ENCODE results near the gene PDZD8. TPM values are rescaled to one million over a fixed set of nuclear protein-coding genes. Genes with fewer than 3 reads are reported as not detected.
"Not testable (repeated sequence)": the region's sequence is repeated elsewhere in the genome, so short reads cannot be mapped to it uniquely, and the experiment has no call there.

Gene PDZD8
- total RNA-seq, 3 donors from 2014 or later: 54.2 to 67.8 (median 57.6) TPM

DNA sequence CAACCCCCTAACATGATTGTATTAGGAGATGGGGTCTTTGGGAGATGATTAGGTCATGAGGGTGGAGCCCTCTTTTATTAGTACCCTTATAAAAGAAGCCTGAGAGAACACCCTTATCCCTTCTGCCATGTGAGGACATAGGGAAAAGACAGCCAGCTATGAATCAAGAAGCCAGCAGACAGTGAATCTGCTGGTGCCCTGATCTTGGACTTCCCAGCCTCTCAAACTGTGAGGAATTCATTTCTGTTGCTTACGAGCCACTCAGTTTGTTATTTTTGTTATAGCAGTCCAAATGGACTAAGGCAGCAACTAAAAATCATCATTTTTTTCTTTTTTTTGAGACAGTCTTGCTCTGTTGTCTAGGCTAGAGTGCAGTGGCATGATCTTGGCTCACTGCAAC is 74.6 kb downstream of the PDZD8 start:
- no peak overlapping the region for H3K4me3 ChIP-seq
- DNase-seq (no peak), ATAC-seq (no peak)
- H3K4me1 ChIP-seq (ENCODE audit: low read depth): no peaks in the 10 kb centered on the region
- H3K9me3 ChIP-seq: no peaks in the 10 kb centered on the region
- intact Hi-C loops (cut with DNase I, micrococcal nuclease): no loop called here
- no peak for TF ChIP-seq CTCF (IDR thresholded peaks at IDR 0.05)
- H3K36me3 ChIP-seq (ENCODE audit: low read depth): no peaks in the 10 kb centered on the region

DNA sequence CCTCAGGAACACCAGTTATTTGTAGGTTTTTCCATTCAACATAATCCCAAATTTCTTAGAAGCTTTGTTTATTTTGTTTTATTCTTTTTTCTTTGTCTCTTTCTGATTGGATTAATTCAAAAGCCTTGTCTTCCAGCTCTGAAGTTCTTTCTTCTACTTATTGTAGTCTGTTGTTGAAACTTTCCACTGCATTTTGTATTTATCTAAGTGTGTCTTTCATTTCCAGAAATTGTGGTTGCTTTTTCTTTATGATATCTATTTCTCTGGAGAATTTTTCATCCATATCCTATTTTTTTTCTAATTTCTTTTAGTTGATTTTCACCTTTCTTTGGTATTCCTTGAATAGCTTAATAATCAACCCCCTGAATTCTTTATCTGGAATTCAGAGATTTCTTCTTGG is 75.8 kb downstream of the PDZD8 start:
- TF ChIP-seq CTCF (IDR thresholded peaks at IDR 0.05): no peak
- no peaks in the 10 kb centered on the region for H3K9me3 ChIP-seq
- H3K4me1 ChIP-seq (ENCODE audit: low read depth): no peaks in the 10 kb centered on the region
- no peak overlapping the region for H3K4me3 ChIP-seq
- intact Hi-C loops (cut with DNase I, micrococcal nuclease): no loop called here
- H3K36me3 ChIP-seq (ENCODE audit: low read depth): no peaks in the 10 kb centered on the region
- no peak for DNase-seq
- ATAC-seq: no peak

DNA sequence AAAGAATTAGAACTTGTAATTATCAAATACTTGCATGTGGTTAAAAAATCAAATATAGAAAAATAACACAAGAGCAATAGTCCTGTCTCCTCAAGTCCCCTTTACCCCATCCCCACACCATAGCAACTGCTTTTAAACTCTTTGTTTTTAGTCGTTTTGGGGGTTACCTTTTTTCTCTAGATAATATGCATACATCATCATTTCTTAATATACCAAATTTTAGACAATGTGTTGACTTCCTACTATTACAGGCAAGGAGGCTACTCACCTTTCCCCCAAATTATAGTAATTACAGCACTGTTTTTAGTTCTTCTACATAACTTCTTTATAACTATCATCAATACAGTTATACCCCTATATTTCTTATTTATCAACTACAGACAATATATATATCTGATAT is 77.0 kb downstream of the PDZD8 start:
- ATAC-seq: no peak
- DNase-seq: no peak
- Histone ChIP-seq H3K9me3 (no peaks in the 10 kb centered on the region), H3K36me3 (ENCODE audit: low read depth) (no peaks in the 10 kb centered on the region), H3K4me1 (ENCODE audit: low read depth) (no peaks in the 10 kb centered on the region), H3K4me3 (no peak overlapping the region)
- intact Hi-C loops (cut with DNase I, micrococcal nuclease): no loop called here
- TF ChIP-seq CTCF (IDR thresholded peaks at IDR 0.05): no peak

DNA sequence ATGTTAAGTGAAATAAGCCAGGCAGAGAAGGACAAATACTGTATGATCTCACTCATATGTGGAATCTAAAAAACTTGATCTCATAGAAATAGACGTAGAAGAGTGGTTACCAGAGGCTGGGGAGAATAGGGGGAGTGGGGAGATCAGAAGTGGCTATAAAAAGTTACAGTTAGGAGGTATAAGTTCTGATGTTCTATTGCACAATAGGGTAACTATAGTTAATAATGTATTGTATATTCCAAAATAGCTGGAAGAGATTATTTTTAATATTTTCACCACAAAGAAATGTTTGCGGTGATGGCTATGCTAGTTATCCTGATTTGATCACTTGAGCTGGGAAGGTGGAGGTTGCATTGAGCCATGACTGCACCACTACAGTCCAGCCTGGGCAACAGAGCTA is 80.5 kb downstream of the PDZD8 start:
- Histone ChIP-seq H3K4me1 (ENCODE audit: low read depth) (no peaks in the 10 kb centered on the region), H3K36me3 (ENCODE audit: low read depth) (no peaks in the 10 kb centered on the region), H3K4me3 (no peak overlapping the region), H3K9me3 (no peaks in the 10 kb centered on the region)
- DNase-seq: no peak
- ATAC-seq: no peak
- intact Hi-C loops (cut with DNase I, micrococcal nuclease): no loop called here
- no peak for TF ChIP-seq CTCF (IDR thresholded peaks at IDR 0.05)

GRCh38 chr10:117294039-117294645 is 81.1 kb downstream of the PDZD8 start:
- intact Hi-C loops (cut with DNase I, micrococcal nuclease): no loop called here
- Histone ChIP-seq H3K4me3 (no peak overlapping the region), H3K4me1 (ENCODE audit: low read depth) (no peaks in the 10 kb centered on the region), H3K9me3 (no peaks in the 10 kb centered on the region), H3K36me3 (ENCODE audit: low read depth) (no peaks in the 10 kb centered on the region)
- TF ChIP-seq CTCF (IDR thresholded peaks at IDR 0.05): no peak
- ATAC-seq (no peak), DNase-seq (no peak)

DNA sequence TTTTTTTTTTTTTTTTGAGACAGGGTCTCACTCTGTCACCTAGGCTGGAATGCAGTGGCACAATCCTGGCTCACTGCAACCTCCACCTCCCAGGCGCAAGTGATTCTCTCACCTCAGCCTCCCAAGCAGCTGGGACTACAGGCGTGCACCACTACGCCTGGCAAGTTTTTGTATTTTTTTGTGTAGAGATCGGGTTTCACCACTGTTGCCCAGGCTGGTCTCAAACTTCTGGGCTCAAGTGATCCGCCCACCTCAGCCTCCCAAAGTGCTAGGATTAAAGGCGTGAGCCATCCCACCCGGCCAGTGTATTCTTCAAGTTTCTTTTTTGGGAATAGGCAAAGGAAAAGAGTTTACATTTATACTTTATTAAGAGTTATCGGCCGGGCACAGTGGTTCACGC is 84.4 kb downstream of the PDZD8 start:
- intact Hi-C loops (cut with DNase I, micrococcal nuclease); ATAC-seq; H3K9me3 ChIP-seq; DNase-seq; H3K4me1 ChIP-seq (ENCODE audit: low read depth); H3K36me3 ChIP-seq (ENCODE audit: low read depth); H3K4me3 ChIP-seq: not testable (repeated sequence)

Data from mucosa of descending colon (tissue), 3 donors.